HG03571 (cell line): ENCODE results near the gene PCIF1.
A peak's percentile ranks its signal among the peaks of the same experiment; 100 is the strongest.

Experiments
- ATAC-seq: cut with Tn5 transposase; IDR thresholded peaks from one replicate; pipeline ENCODE4 v1.9.1; 2021; ENCODE audit not compliant: unreplicated experiment

The PCIF1 gene

DNA sequence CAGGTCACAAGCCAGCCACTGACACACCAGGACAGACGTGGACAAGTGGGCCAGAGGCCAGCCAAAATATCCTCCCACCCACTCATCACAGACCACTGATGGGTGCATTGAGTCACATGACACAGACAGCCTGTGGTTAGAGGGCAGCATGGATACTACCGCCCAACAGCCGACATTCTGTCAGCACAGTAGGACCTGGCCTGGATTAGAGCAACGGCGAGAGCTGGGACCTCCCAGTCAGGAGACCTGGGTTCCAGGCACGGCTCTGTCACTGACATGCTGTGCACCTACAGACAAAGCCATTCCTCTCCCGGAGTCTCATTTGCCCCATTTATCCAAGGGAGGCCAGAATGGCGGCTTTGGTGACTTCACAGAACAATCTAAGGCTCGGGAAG, 29.5 kb downstream of the PCIF1 start:
- no peak for ATAC-seq

GRCh38 chr20:45965169-45966002, 30.9 kb downstream of the PCIF1 start:
- no peak for ATAC-seq

GRCh38 chr20:45967551-45968080, 33.1 kb downstream of the PCIF1 start:
- ATAC-seq: no peak

GRCh38 chr20:45968081-45968671, 33.7 kb downstream of the PCIF1 start:
- no peak for ATAC-seq

DNA sequence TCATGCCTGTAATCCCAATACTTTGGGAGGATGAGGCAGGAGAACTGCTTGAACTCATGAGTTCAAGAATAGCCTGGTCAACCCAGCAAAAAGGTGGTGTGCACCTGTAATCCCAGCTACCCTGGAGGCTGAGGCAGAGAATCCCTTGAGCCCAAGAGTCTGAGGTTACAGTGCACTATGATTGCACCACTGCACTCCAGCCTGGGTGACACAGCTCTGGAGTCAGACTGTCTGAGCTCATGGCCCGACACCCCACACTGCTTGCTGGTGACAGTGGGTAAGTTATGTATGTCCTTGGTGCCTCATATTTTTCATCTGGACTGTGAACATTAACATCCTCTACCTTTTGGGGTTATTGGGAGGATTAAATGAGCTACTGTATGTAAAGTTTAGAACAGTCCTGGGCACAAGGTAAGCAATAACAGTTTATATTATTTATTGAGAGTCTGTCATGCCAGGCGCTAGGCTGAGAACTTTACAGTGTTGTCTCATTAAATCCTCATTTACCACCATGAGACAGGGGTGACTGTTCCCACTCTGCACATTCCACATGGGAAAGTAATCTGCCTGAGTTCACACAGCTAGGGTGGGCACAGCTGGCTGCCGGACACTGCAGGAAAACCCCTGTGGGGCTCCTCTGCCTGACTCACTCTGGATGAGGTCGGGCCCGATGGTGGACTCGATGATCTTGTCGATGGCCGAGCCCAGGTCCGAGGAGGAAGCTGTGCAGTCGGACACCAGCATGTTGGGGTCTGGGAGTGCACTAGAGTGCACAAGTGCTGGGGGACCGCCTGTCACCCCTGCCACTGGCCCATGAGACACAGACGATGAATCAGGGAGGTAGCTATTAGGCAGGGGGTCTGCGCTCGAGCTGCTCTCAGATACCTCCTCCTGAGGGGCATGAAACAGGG, 34.6 kb downstream of the PCIF1 start:
- no peak for ATAC-seq

DNA sequence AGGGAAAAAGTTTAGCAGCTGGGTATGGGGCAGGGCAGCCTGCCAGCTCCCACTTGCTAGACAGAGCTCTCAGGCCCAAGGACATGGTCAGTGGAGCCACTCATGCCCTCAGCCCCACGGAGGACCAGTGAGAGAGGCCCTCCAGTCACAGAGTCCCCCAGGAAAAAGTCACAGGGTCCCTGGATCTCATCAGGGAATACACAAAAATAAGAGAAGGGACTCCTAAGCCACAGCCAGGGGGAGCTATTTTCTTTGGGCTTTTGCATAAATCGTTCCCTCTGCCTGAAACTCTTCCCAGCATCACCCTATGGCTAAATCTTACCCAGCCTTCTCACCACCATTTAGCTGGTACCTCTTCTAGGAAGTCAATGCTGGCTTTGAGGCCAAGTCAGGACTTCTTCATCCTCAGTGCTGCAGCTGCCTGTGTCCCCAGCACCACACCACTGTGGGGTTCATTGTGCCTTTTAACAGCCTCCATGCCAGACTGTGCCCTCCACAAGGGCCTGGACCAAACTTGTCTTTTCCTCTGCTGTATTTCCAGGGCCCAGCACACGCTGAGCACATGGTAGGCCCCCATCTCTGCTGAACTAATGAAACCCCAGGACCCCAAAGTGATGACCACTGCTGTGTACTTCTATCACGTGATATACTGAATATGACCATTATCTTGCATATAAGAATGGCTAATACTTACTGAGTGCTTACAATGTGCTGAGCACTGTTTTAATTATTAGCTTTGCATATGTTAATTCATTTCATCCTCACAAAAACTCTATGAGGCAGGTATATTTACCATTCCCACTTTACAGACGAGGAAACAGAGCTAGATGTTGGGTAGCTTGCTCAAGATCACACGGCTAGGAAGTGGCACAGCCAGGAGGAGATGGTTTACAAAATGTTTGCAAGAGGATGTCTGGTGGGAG, 35.5 kb downstream of the PCIF1 start:
- ATAC-seq: no peak

DNA sequence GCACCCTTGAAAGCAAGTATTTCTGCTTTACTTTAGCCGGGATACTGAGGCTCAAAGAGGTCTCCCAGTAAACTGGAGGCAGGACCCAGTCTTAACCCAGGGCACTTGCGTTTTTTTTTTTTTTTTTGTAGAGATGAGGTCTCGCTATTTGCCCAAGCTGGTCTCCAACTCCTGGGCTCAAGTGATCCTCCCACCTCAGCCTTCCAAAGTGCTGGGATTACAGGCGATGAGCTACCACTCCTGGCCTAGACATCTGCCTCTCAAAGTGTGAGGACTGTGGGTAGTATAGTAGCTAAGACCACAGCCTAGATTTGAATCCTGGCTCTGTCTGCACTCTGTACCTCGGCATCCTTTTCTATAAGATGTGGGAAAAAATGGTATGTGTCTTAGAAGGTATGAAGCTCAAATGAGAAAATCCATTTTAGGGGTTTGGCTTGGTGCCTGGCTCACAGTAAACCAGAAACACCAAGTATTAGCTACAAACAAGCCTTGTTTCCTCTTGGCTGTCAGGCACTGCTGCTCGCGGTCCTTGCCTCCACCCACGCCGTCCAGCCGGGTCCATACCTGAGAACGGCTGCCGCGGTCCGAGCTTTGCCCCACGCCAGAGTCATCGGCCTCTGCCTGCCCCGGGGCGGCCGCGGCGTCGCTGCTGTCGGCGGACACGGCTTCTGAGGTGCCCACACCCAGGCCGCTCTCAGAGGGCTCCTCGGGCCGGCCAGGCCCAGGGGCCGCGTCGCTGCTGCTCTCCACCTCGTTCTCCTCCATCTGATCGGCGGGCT, 36.4 kb downstream of the PCIF1 start:
- no peak for ATAC-seq

DNA sequence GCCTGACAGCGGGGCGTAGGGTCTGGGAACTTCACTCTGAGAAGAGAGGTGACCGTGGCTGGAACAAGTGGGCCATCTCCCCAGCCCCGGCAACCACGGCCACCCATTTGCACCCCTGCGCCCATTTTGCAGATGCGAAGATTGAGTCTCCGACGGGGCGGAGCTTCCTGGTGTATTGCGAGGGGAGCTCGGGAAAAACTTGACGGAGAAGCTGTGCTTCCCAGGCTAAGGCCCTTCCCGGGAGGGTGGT, 36.9 kb downstream of the PCIF1 start:
- ATAC-seq: peak; percentile 12

GRCh38 chr20:45971675-45972499, 37.4 kb downstream of the PCIF1 start, which contains the start of gene ZNF335:
TSS of gene ZNF335 (minus strand) at chr20:45972203. CDS start at chr20:45971410, 793 bp downstream.
- peak; percentile 53 for ATAC-seq

GRCh38 chr20:45972500-45973183, 38.2 kb downstream of the PCIF1 start:
- no peak for ATAC-seq

GRCh38 chr20:45974896-45975565, 40.5 kb downstream of the PCIF1 start:
- no peak for ATAC-seq

GRCh38 chr20:45975686-45976085, 41.2 kb downstream of the PCIF1 start:
- no peak for ATAC-seq

GRCh38 chr20:45976086-45976485, 41.6 kb downstream of the PCIF1 start:
- no peak for ATAC-seq

DNA sequence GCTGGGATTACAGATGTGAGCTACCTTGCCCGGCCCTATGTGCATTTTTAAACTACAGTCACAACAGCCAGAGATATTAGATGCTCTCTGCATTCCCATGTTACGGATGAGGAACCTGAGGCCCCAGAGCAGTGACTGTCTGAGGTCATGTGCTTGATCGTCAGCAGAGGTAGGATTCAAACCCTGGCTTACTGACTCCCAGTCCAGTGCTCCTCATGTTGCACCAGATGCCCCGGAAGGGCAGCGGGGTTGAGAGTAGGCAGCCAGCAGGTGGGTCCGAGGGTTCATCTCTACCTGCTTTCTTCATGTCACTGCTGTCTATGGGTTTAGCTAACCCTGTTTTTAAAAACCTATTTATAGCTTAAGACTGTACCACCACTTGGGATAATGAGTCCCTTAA, 46.8 kb downstream of the PCIF1 start:
- ATAC-seq: no peak

DNA sequence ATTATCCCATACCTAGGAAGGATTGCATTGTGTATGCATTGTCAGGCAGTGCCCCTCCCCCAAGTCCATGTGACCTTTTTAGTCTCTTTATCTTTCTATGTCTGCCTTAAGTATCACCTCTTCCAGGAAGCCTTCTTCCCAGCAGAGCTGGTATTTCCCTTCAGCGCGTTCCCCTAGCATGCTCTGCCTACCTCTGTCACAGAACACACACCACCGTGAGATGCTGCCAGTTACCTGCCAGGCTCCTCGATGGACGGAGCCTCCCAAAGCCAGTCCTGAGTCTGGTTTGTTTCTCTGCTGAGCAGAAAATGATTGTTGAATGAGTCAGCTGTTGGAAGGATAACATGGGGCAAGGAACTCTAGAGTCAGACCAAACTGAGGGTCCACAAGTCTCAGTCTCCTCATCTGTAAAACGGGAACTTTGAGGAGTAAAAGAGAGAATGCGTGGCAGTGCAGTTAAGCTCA, 48.8 kb downstream of the PCIF1 start:
- ATAC-seq: no peak

DNA sequence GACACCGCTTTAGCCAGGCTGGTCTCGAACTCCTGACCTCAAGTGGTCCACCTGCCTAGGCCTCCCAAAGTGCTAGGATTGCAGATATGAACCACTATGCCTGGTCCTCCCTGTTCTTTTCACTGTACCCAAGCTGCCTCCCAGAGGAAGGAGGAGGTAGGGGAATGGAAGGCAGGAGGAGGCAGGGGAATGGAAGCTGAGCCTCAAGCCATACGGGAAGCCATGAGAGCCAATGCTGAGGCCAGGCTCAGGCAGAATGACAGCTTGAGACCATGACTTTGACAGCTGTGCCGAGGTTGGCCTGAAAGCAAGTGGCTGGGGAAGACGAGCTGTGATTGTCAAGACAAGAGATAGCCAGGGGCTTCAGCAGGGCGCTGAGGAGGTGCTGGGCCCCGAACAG, 51.1 kb downstream of the PCIF1 start:
- no peak for ATAC-seq

DNA sequence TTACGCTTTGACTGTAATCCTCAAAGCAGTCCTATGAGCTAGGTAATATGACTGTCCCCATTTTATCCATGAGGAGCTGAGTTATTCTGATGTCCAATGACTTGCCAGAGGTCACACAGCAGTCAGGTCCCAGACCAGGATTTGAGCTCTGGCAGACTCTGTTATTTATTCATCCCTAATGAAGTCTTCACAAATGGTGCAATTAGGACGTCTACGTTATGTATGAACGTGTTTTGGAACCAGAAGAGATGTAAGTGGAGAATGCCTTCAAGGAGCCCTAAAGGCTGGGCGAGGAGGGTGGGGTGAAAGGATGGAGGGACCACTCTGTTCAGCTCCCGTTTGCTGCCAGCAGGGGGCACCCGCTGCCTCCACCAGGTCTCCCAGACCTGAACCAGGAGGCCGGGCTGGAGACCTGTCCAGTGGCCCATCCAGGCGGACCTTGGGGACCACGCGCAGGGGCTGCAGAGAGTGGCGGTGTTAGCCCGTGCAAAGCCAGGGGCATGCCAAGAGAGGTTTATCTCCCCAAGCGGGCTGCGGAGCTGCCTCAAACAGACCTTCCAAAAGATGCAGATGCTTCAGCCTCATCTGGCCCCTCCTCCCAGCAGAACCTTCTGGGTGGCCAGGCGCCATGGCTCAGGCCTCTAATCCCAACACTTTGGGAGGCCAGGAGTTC, 52.8 kb downstream of the PCIF1 start:
- no peak for ATAC-seq
